Kidney (tissue), 22 donors: Measurements from ENCODE around the gene CHRNA10. TPM values are rescaled to one million over a fixed set of nuclear protein-coding genes. Genes with fewer than 3 reads are reported as not detected.

ENCODE experiments used
- DNase-seq, 5 donors: peaks; one replicate each; pipeline ENCODE4 v3.0.0-alpha.2; 2013 to 2020
- FAIRE-seq: peaks from 2 replicates; lab custom pipeline; 2012; peaks lifted over from hg19 to GRCh38; lab: Jason Lieb, UNC
- H3K27ac ChIP-seq, 2 donors: one replicate each; pipeline ENCODE4 v1.7.0; 2013; ENCODE audit warnings: low read depth in 2 of 2, low read length in 2 of 2, inconsistent platforms in 1 of 2
- H3K27me3 ChIP-seq: one replicate; pipeline ENCODE4 v1.7.1; 2013; ENCODE audit warnings: low read length, inconsistent platforms; ENCODE audit not compliant: control insufficient read depth, insufficient read depth
- H3K36me3 ChIP-seq, 3 donors: one replicate each; pipeline versions ENCODE4 v1.7.0 to v1.7.1; 2013; ENCODE audit warnings: low read length in 3 of 3, control low read depth in 1 of 3, inconsistent platforms in 1 of 3; ENCODE audit not compliant: insufficient read depth in 3 of 3, control insufficient read depth in 2 of 3
- H3K4me1 ChIP-seq, 3 donors: one replicate each; pipeline versions ENCODE4 v1.7.0 to v1.7.1; 2013; ENCODE audit warnings: low read length in 3 of 3, inconsistent platforms in 1 of 3, low read depth in 1 of 3; ENCODE audit not compliant: control insufficient read depth in 2 of 3, insufficient read depth in 2 of 3
- H3K4me3 ChIP-seq, 3 donors: one replicate each; pipeline versions ENCODE4 v1.7.0 to v1.8.1; 2013; ENCODE audit warnings: low read length in 3 of 3, control low read depth in 1 of 3, inconsistent platforms in 1 of 3
- H3K9ac ChIP-seq, 3 donors: one replicate each; pipeline versions ENCODE4 v1.7.0 to v1.7.1; 2013; ENCODE audit warnings: low read length in 3 of 3, control low read depth in 1 of 3, inconsistent platforms in 1 of 3
- H3K9me3 ChIP-seq, 3 donors: one replicate each; pipeline versions ENCODE4 v1.7.0 to v1.7.1; 2013; ENCODE audit warnings: low read length in 3 of 3, control low read depth in 1 of 3, inconsistent platforms in 1 of 3; ENCODE audit not compliant: control insufficient read depth in 2 of 3, insufficient read depth in 1 of 3
- intact Hi-C: fragments of 100-400 bp; cut with DNase I; formaldehyde crosslinking; loops from one replicate; pipeline ENCODE4 v1.11.1; 2022
- long read RNA-seq, 10 donors: library from polyadenylated mRNA in 1 of 10; unstranded in 1 of 10; transcript quantifications; one replicate each; pipeline ENCODE4 v2.0.0 and lab custom pipeline, GENCODE V29; 2021 to 2026
- polyA plus RNA-seq: library from polyadenylated mRNA; stranded (reverse); fragments of 350-450 nt; fragmentation: Illumina TruSeq; extraction: RNeasy Lipid Tissue Mini Kit (QIAGEN cat#74804); gene quantifications from one replicate; pipeline ENCODE4 v1.2.3, GENCODE V29; 2014; ENCODE audit warnings: low read depth, low replicate concordance; ENCODE audit not compliant: insufficient read depth
- total RNA-seq: library from RNA; stranded (reverse); fragmentation: NEBNext Ultra II Directional; extraction: Animal tissue kit (Norgen Biotek cat#: 25700); gene quantifications from one replicate; pipeline ENCODE4 v1.2.1, GENCODE V29; 2021
- TF ChIP-seq, protein P1 (sequence below): IDR thresholded peaks from 3 replicates; pipeline ENCODE4 v1.5.1; 2012; ENCODE audit warnings: mild to moderate bottlenecking, moderate library complexity, borderline replicate concordance; ENCODE audit not compliant: insufficient read depth; ENCODE audit errors: extremely low read depth
- donor health status: control.
- donor health status: control.
- donor health status: control.
- donor health status: control.
- donor health status: control.
- donor health status: DM: yes; HTN: yes; CAD: no.
- donor health status: Normal renal cell carcinoma (clear cell type).

CHRNA10 gene
- 1.2 TPM for total RNA-seq
- 0.39 TPM for polyA plus RNA-seq
- long read RNA-seq, donor 1, result 0 reads
- long read RNA-seq, donor 2, result 0 reads
- long read RNA-seq, donor 3, result 0 reads
- long read RNA-seq, donor 4, result 0 reads
- long read RNA-seq, donor 5, result 0 reads
- long read RNA-seq, donor 6, result 0 reads
- long read RNA-seq, donor 7, partial matches to known transcripts, result 1 of 2 reads
- long read RNA-seq, donor 7, other reads (novel, unspliced or antisense), result 1 of 2 reads
- long read RNA-seq, donor 8, result 0 reads
- long read RNA-seq, donor 9, result 0 reads
- long read RNA-seq, donor 10, result 0 reads

GRCh38 chr11:3671334-3672254 is at the start of gene CHRNA10:
TSS of gene CHRNA10 (minus strand) at chr11:3671384. CDS start at chr11:3671312, 72 bp downstream.
- Histone ChIP-seq H3K9ac (no peak within 1 kb of the TSS), H3K27me3 (no peaks in the 10 kb centered on the region), H3K4me3 (no peak within 1 kb of the TSS), H3K9me3 (no peaks in the 10 kb centered on the region), H3K36me3 (peaks cover 6 to 35% (median 21%) of the 10 kb centered on the region in 3 donors), H3K27ac (no peak within 1 kb of the TSS), H3K4me1 (no peaks in the 10 kb centered on the region)
- FAIRE-seq (no peak), DNase-seq (peak in 3 of 5 donors; percentile 66 to 86 (median 74))
- intact Hi-C loops, result no loop called here
- TF ChIP-seq, protein P1, sequence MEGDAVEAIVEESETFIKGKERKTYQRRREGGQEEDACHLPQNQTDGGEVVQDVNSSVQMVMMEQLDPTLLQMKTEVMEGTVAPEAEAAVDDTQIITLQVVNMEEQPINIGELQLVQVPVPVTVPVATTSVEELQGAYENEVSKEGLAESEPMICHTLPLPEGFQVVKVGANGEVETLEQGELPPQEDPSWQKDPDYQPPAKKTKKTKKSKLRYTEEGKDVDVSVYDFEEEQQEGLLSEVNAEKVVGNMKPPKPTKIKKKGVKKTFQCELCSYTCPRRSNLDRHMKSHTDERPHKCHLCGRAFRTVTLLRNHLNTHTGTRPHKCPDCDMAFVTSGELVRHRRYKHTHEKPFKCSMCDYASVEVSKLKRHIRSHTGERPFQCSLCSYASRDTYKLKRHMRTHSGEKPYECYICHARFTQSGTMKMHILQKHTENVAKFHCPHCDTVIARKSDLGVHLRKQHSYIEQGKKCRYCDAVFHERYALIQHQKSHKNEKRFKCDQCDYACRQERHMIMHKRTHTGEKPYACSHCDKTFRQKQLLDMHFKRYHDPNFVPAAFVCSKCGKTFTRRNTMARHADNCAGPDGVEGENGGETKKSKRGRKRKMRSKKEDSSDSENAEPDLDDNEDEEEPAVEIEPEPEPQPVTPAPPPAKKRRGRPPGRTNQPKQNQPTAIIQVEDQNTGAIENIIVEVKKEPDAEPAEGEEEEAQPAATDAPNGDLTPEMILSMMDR, result no peak

- DNase-seq (no peak), FAIRE-seq (no peak)
- no peaks in the 10 kb centered on the region for H3K27me3 ChIP-seq
- no peaks in the 10 kb centered on the region for H3K4me1 ChIP-seq
- no peak overlapping the region for H3K4me3 ChIP-seq
- no peak overlapping the region for H3K27ac ChIP-seq
- intact Hi-C loops, result no loop called here
- no peak overlapping the region for H3K9ac ChIP-seq
- no peaks in the 10 kb centered on the region for H3K9me3 ChIP-seq
- TF ChIP-seq, protein P1, result no peak
- peaks cover 6 to 30% (median 18%) of the 10 kb centered on the region in 3 donors for H3K36me3 ChIP-seq
These were observed 41.1 kb upstream of the CHRNA10 start for GRCh38 chr11:3712274-3712673.

- Histone ChIP-seq H3K36me3 (peaks cover 5 to 26% (median 20%) of the 10 kb centered on the region in 3 donors), H3K4me3 (no peak overlapping the region), H3K27me3 (no peaks in the 10 kb centered on the region), H3K9me3 (no peaks in the 10 kb centered on the region), H3K9ac (no peak overlapping the region), H3K4me1 (no peaks in the 10 kb centered on the region), H3K27ac (no peak overlapping the region)
- no peak for DNase-seq
- TF ChIP-seq, protein P1, result no peak
- intact Hi-C loops, result no loop called here
- FAIRE-seq, result no peak
These were observed 39.5 kb upstream of the CHRNA10 start for GRCh38 chr11:3710485-3711259.
